SK-N-SH (cell line): ENCODE measurements around the gene CCDC112. TPM values are rescaled to one million over a fixed set of nuclear protein-coding genes. Genes with fewer than 3 reads are reported as not detected.

ENCODE experiments used
- CTCF ChIA-PET: fragments of 300-600, 350-600 bp; formaldehyde crosslinking; extraction: SDS; loops from one replicate; lab custom pipeline; 2021; lab: Yijun Ruan, JAX
- POLR2A ChIA-PET: fragments of 350-600 bp; sonication (Branson Sonifier 250); formaldehyde crosslinking; extraction: SDS; loops from one replicate; lab custom pipeline; 2020; ENCODE audit warnings: antibody characterized with exemption, inconsistent platforms; lab: Yijun Ruan, JAX
- DNase-seq: peaks from one replicate; pipeline ENCODE4 v3.0.0; 2012
- H2AFZ ChIP-seq: fragments of 200-600 bp; sonication (generic); 2 replicates; pipeline ENCODE4 v1.8.1; 2016; ENCODE audit warnings: antibody characterized with exemption, mild to moderate bottlenecking, low read depth
- H3F3A ChIP-seq: fragments of 200-600 bp; sonication (generic); replicated peaks from 2 replicates; pipeline ENCODE3; 2016; ENCODE audit warnings: antibody characterized with exemption, mild to moderate bottlenecking; ENCODE audit not compliant: insufficient read depth
- H3K27ac ChIP-seq, 2 experiments: fragments of 200-500 bp in 1 of 2; fragments of 200-600 bp in 1 of 2; sonication (Bioruptor generic) in 1 of 2; sonication (generic), shearing (Covaris generic) in 1 of 2; 2 replicates each; pipeline versions ENCODE4 v1.5.1 to v1.6.1; 2014 to 2016; ENCODE audit warnings: low read depth in 2 of 2, inconsistent platforms in 1 of 2, low read length in 1 of 2, mild to moderate bottlenecking in 1 of 2, mixed read lengths in 1 of 2
- H3K27me3 ChIP-seq: fragments of 200-600 bp; sonication (generic), shearing (Covaris generic); 2 replicates; pipeline ENCODE4 v1.6.1; 2016; ENCODE audit warnings: mixed run types; ENCODE audit not compliant: insufficient read depth
- H3K36me3 ChIP-seq, 2 experiments: fragments of 200-500 bp in 1 of 2; fragments of 200-600 bp in 1 of 2; sonication (Bioruptor generic) in 1 of 2; sonication (generic) in 1 of 2; replicated peaks in 1 of 2; 2 replicates each; pipeline versions ENCODE3 to v1.5.1; 2014 to 2016; ENCODE audit warnings: low read length in 1 of 2, mild to moderate bottlenecking in 1 of 2; ENCODE audit not compliant: insufficient read depth in 2 of 2, control insufficient read depth in 1 of 2
- H3K4me1 ChIP-seq, 2 experiments: fragments of 200-500 bp in 1 of 2; fragments of 200-600 bp in 1 of 2; sonication (Bioruptor generic) in 1 of 2; sonication (generic), shearing (Covaris generic) in 1 of 2; 2 replicates each; pipeline versions ENCODE4 v1.5.1 to v1.6.1; 2014 to 2016; ENCODE audit warnings: low read depth in 1 of 2, low read length in 1 of 2, mixed run types in 1 of 2; ENCODE audit not compliant: insufficient read depth in 2 of 2, control insufficient read depth in 1 of 2
- H3K4me2 ChIP-seq: fragments of 200-600 bp; sonication (generic), shearing (Covaris generic); 2 replicates; pipeline ENCODE4 v1.6.1; 2017; ENCODE audit warnings: mixed run types
- H3K4me3 ChIP-seq, 2 experiments: fragments of 200-500 bp in 1 of 2; fragments of 200-600 bp in 1 of 2; sonication (Bioruptor generic) in 1 of 2; sonication (generic), shearing (Covaris generic) in 1 of 2; 2 replicates each; pipeline versions ENCODE4 v1.5.1 to v1.8.1; 2014 to 2016; ENCODE audit warnings: low read depth in 2 of 2, inconsistent platforms in 1 of 2, low read length in 1 of 2, mild to moderate bottlenecking in 1 of 2, mixed read lengths in 1 of 2, moderate library complexity in 1 of 2
- H3K79me2 ChIP-seq: fragments of 200-600 bp; sonication (generic); 2 replicates; pipeline ENCODE4 v1.8.1; 2017; ENCODE audit warnings: mild to moderate bottlenecking; ENCODE audit not compliant: insufficient read depth
- H3K9ac ChIP-seq: fragments of 200-600 bp; sonication (generic); 2 replicates; pipeline ENCODE4 v1.6.1; 2017; ENCODE audit warnings: mixed run types
- H3K9me2 ChIP-seq: fragments of 200-600 bp; sonication (generic); 2 replicates; pipeline ENCODE4 v1.6.1; 2017; ENCODE audit warnings: mixed run types
- H3K9me3 ChIP-seq: fragments of 200-600 bp; sonication (generic); 2 replicates; pipeline ENCODE4 v1.6.1; 2017; ENCODE audit warnings: mixed run types, mild to moderate bottlenecking, moderate library complexity
- H4K20me1 ChIP-seq: fragments of 200-600 bp; sonication (generic); 2 replicates; pipeline ENCODE4 v1.6.1; 2017; ENCODE audit warnings: mild to moderate bottlenecking, mixed run types; ENCODE audit not compliant: insufficient read depth
- CHD2 ChIP-seq: fragments of 150-350 bp; IDR thresholded peaks from 2 replicates; pipeline ENCODE4 v1.6.1; 2018; ENCODE audit warnings: low read length; ENCODE audit not compliant: partially characterized antibody
- EP300 ChIP-seq, 2 experiments: IDR thresholded peaks; 2 replicates each; pipeline versions ENCODE4 v1.4.0 to v1.6.1; 2012; ENCODE audit warnings: borderline replicate concordance in 1 of 2, low read depth in 1 of 2, low read length in 1 of 2
- FOXM1 ChIP-seq: IDR thresholded peaks from 2 replicates; pipeline ENCODE4 v1.4.0; 2012; ENCODE audit warnings: low read depth, mild to moderate bottlenecking
- GATA2 ChIP-seq: sonication (generic); formaldehyde crosslinking; IDR thresholded peaks from 2 replicates; pipeline ENCODE4 v1.5.0; 2020; ENCODE audit warnings: mild to moderate bottlenecking, missing genetic modification reagents
- MAX ChIP-seq: IDR thresholded peaks from 2 replicates; pipeline ENCODE4 v1.4.0; 2012; ENCODE audit warnings: low read depth
- MEF2A ChIP-seq: IDR thresholded peaks from 2 replicates; pipeline ENCODE4 v1.4.0; 2012; ENCODE audit warnings: low read depth, borderline replicate concordance
- MXI1 ChIP-seq: IDR thresholded peaks from 2 replicates; pipeline ENCODE4 v1.6.1; 2012; ENCODE audit warnings: mild to moderate bottlenecking, low read depth, low read length, improper control_type of control experiment
- PBX3 ChIP-seq: IDR thresholded peaks from 2 replicates; pipeline ENCODE4; 2012
- RAD21 ChIP-seq: IDR thresholded peaks from 2 replicates; pipeline ENCODE4 v1.6.1; 2012; ENCODE audit warnings: mild to moderate bottlenecking, low read length
- RCOR1 ChIP-seq: fragments of 150-350 bp; IDR thresholded peaks from 2 replicates; pipeline ENCODE4 v1.6.1; 2017; ENCODE audit warnings: antibody characterized with exemption, low read length
- REST ChIP-seq: IDR thresholded peaks from 2 replicates; pipeline ENCODE4 v1.6.1; 2012; ENCODE audit warnings: mild to moderate bottlenecking, low read depth, low read length, moderate library complexity
- TAF1 ChIP-seq: IDR thresholded peaks from 2 replicates; pipeline ENCODE4 v1.6.1; 2012; ENCODE audit warnings: low read depth, mild to moderate bottlenecking, low read length, moderate library complexity, borderline replicate concordance
- TCF12 ChIP-seq: IDR thresholded peaks from 2 replicates; pipeline ENCODE4 v1.4.0; 2012
- USF1 ChIP-seq: IDR thresholded peaks from 2 replicates; pipeline ENCODE4 v1.4.0; 2012; ENCODE audit warnings: low read depth, borderline replicate concordance
- USF2 ChIP-seq: fragments of 150-350 bp; IDR thresholded peaks from 2 replicates; pipeline ENCODE4 v1.6.1; 2017; ENCODE audit warnings: antibody characterized with exemption, low read length, low read depth, borderline replicate concordance
- WGBS: methylation state at CpG from one replicate; pipeline ENCODE4 v1.1.6; 2017; ENCODE audit warnings: low lambda C conversion rate; 5-methylcytosine and 5-hydroxymethylcytosine counted together
- polyA plus RNA-seq, 3 experiments: library from polyadenylated mRNA; depleted of rRNA; stranded (reverse); fragments of >200 nt; gene quantifications; 2 replicates each; pipeline ENCODE4 v1.2.3, GENCODE V29; 2012

CCDC112 gene
- polyA plus RNA-seq, 1 of the 3 experiments (the other 2 are of a cell fraction), result 2.3 TPM

- TF ChIP-seq RCOR1 (no peak), MXI1 (no peak), USF1 (no peak), TAF1 (no peak), GATA2 (no peak), MEF2A (no peak), EP300 (IDR thresholded peaks at IDR 0.05; ENCODE audit: borderline replicate concordance in 1 of 2, low read depth in 1 of 2, low read length in 1 of 2) (no peak)
Measured at GRCh38 chr5:115320006-115320405, 23.6 kb upstream of the CCDC112 start (continued).

GRCh38 chr5:115319007-115319406 is 22.6 kb upstream of the CCDC112 start:
- Histone ChIP-seq H3K79me2 (no peaks in the 10 kb centered on the region), H3K4me3 (no peak overlapping the region), H3K4me2 (no peak overlapping the region), H2AFZ (no peak overlapping the region), H4K20me1 (no peaks in the 10 kb centered on the region), H3K27ac (no peak overlapping the region), H3F3A (no peaks in the 10 kb centered on the region), H3K27me3 (no peaks in the 10 kb centered on the region), H3K4me1 (no peaks in the 10 kb centered on the region; a peak in 2 of 4 replicates), H3K9ac (no peak overlapping the region), H3K36me3 (no peaks in the 10 kb centered on the region), H3K9me3 (no peaks in the 10 kb centered on the region), H3K9me2 (no peaks in the 10 kb centered on the region)
- no peak for DNase-seq
- ChIA-PET CTCF (interaction anchor here (1.0 kb wide), 1 partner anchor 10 kb away, joined by 3 read pairs; no protein-coding TSS in a partner anchor), POLR2A (no interaction called here)
- TF ChIP-seq CHD2 (no peak), USF2 (no peak)
- 0% methylated on average over 1 of the region's 1 CpG for WGBS

- Histone ChIP-seq H3K79me2 (no peaks in the 10 kb centered on the region), H3F3A (no peaks in the 10 kb centered on the region), H2AFZ (no peak overlapping the region), H3K4me1 (no peaks in the 10 kb centered on the region; a peak in 2 of 4 replicates), H3K4me3 (no peak overlapping the region), H3K9ac (no peak overlapping the region), H3K27ac (peak overlapping the region; percentile 13 to 62; a peak in 2 of 4 replicates), H3K36me3 (no peaks in the 10 kb centered on the region), H3K9me2 (no peaks in the 10 kb centered on the region), H4K20me1 (no peaks in the 10 kb centered on the region), H3K9me3 (no peaks in the 10 kb centered on the region), H3K27me3 (no peaks in the 10 kb centered on the region), H3K4me2 (no peak overlapping the region)
- ChIA-PET POLR2A (no interaction called here), CTCF (no interaction called here)
- 8% methylated on average over 1 of the region's 1 CpG for WGBS
- no peak for DNase-seq
- TF ChIP-seq RAD21 (no peak), TCF12 (peak; percentile 77), MXI1 (no peak), FOXM1 (no peak), PBX3 (peak; percentile 54), USF2 (no peak), REST (no peak), MAX (no peak), EP300 (IDR thresholded peaks at IDR 0.05; ENCODE audit: borderline replicate concordance in 1 of 2, low read depth in 1 of 2, low read length in 1 of 2) (peak in 1 of 2 experiments; percentile 16; a peak in 1 of 4 replicates)
Measured at GRCh38 chr5:115317736-115318135, 21.3 kb upstream of the CCDC112 start.
